Osteocyte (in vitro differentiated cells): ENCODE results near the gene CTSC. TPM values are rescaled to one million over a fixed set of nuclear protein-coding genes. Genes with fewer than 3 reads are reported as not detected.

Experiments used
- DNase-seq: peaks from one replicate; pipeline ENCODE4 v3.0.0; 2021; ENCODE audit warnings: mixed read lengths; ENCODE audit not compliant: unreplicated experiment; ENCODE audit errors: extremely low spot score
- H3K27ac Mint-ChIP-seq: one replicate; pipeline ENCODE4 v1.8.0; 2021; ENCODE audit warnings: mild to moderate bottlenecking, mixed read lengths; ENCODE audit not compliant: unreplicated experiment
- H3K27me3 Mint-ChIP-seq: one replicate; pipeline ENCODE4 v1.8.0; 2021; ENCODE audit warnings: mixed read lengths; ENCODE audit not compliant: unreplicated experiment
- H3K36me3 Mint-ChIP-seq: one replicate; pipeline ENCODE4 v1.8.0; 2021; ENCODE audit warnings: mixed read lengths; ENCODE audit not compliant: unreplicated experiment
- H3K4me1 Mint-ChIP-seq: one replicate; pipeline ENCODE4 v1.8.0; 2021; ENCODE audit warnings: mixed read lengths; ENCODE audit not compliant: unreplicated experiment
- H3K4me3 Mint-ChIP-seq: one replicate; pipeline ENCODE4 v1.8.0; 2021; ENCODE audit warnings: mild to moderate bottlenecking, moderate library complexity, mixed read lengths; ENCODE audit not compliant: unreplicated experiment
- H3K9me3 Mint-ChIP-seq: one replicate; pipeline ENCODE4 v1.8.0; 2021; ENCODE audit warnings: mixed read lengths; ENCODE audit not compliant: unreplicated experiment
- total RNA-seq: library from RNA; stranded (reverse); gene quantifications from 2 replicates; pipeline ENCODE4 v1.2.1, GENCODE V29; 2021
- TF ChIP-seq, protein P1 (sequence below): fragments of 200-600 bp; sonication (generic); IDR thresholded peaks from 2 replicates; pipeline ENCODE4 v1.5.0; 2021; ENCODE audit warnings: antibody characterized with exemption, mild to moderate bottlenecking, moderate library complexity

The CTSC gene
- total RNA-seq, 1 donor from 2014 or later, result 1.3 TPM

DNA sequence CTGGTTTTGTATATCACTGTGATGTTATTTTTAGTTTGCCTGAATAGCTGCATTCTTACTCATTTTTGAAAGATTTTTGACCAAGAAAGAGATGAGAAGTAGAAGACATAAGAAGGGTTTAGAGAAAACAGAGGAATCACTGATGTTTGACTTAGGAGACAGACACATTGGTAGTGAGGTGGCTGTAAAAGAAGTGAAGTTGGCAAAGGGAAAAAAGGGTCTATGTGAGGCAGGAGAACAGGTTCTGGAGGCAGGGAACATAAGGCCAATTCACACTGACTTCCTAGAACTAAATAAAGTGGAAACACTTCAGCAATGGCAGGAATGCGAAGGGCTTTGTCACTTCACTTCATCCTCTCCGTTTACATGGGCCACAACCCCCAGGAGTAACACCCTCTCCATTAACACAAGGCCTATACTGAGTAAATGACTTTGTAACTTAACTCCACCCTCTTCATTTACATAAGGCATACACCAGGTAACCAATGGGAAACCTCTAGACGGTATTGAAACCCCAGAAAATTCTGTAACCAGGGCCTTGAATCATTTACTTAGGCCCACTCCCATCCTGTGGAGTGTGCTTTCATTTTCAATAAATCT, 36.5 kb downstream of the CTSC start:
- no peaks in the 10 kb centered on the region for H3K4me1 Mint-ChIP-seq
- no peak overlapping the region for H3K4me3 Mint-ChIP-seq
- no peaks in the 10 kb centered on the region for H3K9me3 Mint-ChIP-seq
- no peak for DNase-seq
- H3K27ac Mint-ChIP-seq, result no peak overlapping the region
- TF ChIP-seq, protein P1, sequence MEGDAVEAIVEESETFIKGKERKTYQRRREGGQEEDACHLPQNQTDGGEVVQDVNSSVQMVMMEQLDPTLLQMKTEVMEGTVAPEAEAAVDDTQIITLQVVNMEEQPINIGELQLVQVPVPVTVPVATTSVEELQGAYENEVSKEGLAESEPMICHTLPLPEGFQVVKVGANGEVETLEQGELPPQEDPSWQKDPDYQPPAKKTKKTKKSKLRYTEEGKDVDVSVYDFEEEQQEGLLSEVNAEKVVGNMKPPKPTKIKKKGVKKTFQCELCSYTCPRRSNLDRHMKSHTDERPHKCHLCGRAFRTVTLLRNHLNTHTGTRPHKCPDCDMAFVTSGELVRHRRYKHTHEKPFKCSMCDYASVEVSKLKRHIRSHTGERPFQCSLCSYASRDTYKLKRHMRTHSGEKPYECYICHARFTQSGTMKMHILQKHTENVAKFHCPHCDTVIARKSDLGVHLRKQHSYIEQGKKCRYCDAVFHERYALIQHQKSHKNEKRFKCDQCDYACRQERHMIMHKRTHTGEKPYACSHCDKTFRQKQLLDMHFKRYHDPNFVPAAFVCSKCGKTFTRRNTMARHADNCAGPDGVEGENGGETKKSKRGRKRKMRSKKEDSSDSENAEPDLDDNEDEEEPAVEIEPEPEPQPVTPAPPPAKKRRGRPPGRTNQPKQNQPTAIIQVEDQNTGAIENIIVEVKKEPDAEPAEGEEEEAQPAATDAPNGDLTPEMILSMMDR, result no peak
- H3K27me3 Mint-ChIP-seq, result no peaks in the 10 kb centered on the region
- H3K36me3 Mint-ChIP-seq, result no peaks in the 10 kb centered on the region

DNA sequence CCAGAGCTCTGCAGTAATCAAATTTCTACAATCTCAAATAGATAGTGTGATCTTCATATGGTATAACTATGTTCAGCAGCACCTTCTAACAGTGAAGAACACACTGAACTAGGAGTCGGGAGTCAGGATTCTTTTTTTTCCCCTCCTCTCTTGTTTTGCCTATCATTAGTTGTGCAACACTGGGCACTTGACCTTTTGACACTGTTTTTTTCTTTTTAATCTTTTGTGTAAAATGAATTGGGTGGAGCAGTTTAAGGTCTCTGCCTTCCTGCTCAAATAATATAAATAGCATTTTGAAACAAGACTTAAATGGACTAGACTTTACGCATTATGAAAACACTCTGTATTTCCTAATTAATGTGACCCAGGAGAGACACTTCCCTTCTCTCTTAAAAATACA, 39.7 kb downstream of the CTSC start:
- no peaks in the 10 kb centered on the region for H3K4me1 Mint-ChIP-seq
- H3K4me3 Mint-ChIP-seq, result no peak overlapping the region
- DNase-seq, result no peak
- H3K27me3 Mint-ChIP-seq, result no peaks in the 10 kb centered on the region
- no peak overlapping the region for H3K27ac Mint-ChIP-seq
- H3K9me3 Mint-ChIP-seq, result no peaks in the 10 kb centered on the region
- TF ChIP-seq, protein P1, result no peak
- H3K36me3 Mint-ChIP-seq, result no peaks in the 10 kb centered on the region

DNA sequence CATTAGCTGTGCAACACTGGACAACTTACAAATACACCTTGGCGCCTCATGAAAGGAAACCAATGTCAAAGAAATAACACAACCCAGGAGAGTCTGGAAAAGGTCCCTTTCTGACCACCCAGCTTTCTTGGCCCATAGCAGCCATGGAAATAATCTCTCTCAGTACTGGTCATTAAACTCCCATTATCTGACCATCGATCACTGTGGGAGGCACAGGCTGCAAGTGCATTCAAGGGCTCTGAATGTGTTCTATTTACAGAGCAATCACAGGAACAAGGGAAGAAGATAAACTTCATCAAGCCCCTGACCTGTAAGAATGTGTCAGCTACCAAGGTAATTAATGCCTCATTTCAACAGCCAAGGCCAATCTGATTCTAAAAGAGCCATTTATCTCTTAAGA, 40.1 kb downstream of the CTSC start:
- Mint-ChIP-seq H3K36me3 (no peaks in the 10 kb centered on the region), H3K4me3 (no peak overlapping the region), H3K4me1 (peaks cover 2% of the 10 kb centered on the region), H3K27ac (no peak overlapping the region), H3K9me3 (no peaks in the 10 kb centered on the region), H3K27me3 (no peaks in the 10 kb centered on the region)
- no peak for DNase-seq
- TF ChIP-seq, protein P1, result no peak

DNA sequence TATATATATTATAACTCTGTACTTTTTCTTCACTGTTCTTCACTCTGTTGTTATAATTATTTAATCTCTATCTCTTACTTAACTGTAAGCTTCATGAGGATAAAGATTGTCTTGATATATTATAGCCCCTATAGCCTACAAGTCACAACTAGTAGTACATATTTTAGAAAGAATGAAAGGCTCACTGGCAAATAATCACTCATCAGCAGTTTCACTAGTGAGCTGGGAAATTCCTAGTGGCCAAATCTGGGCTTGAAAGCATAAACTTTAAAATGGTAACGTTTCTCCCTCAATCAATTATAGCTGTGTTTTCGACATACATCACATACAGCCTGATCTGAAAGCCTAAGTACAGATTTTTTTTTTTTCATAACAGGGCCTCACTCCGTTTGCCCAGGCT, 42.5 kb downstream of the CTSC start:
- H3K27me3 Mint-ChIP-seq, result no peaks in the 10 kb centered on the region
- H3K9me3 Mint-ChIP-seq, result no peaks in the 10 kb centered on the region
- DNase-seq, result no peak
- peaks cover 7% of the 10 kb centered on the region for H3K4me1 Mint-ChIP-seq
- H3K36me3 Mint-ChIP-seq, result no peaks in the 10 kb centered on the region
- TF ChIP-seq, protein P1, result no peak
- no peak overlapping the region for H3K27ac Mint-ChIP-seq
- H3K4me3 Mint-ChIP-seq, result no peak overlapping the region

DNA sequence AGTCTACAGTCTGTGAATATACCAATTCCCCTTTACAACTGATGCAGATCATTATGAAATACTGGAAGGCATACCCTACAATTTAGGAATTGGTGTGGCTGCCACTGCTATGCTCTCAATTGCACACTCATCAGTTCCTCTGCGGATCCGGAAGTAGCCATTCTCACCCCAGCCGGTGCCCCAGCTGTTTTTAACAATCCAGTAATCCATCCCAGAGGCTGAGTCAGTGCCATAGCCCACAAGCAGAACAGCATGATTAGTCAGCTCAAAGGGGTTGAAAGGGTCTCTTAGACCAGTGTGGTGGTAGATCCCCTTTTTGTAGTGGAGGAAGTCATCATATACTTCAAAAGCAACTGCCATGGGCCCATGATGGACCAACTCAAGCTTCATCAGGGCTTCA, 43.6 kb downstream of the CTSC start:
- no peak overlapping the region for H3K27ac Mint-ChIP-seq
- no peaks in the 10 kb centered on the region for H3K9me3 Mint-ChIP-seq
- H3K4me3 Mint-ChIP-seq, result no peak overlapping the region
- H3K27me3 Mint-ChIP-seq, result no peaks in the 10 kb centered on the region
- peaks cover 7% of the 10 kb centered on the region for H3K4me1 Mint-ChIP-seq
- no peaks in the 10 kb centered on the region for H3K36me3 Mint-ChIP-seq
- DNase-seq, result no peak
- TF ChIP-seq, protein P1, result no peak
